ENCODE results near the gene NRG3.

DNA sequence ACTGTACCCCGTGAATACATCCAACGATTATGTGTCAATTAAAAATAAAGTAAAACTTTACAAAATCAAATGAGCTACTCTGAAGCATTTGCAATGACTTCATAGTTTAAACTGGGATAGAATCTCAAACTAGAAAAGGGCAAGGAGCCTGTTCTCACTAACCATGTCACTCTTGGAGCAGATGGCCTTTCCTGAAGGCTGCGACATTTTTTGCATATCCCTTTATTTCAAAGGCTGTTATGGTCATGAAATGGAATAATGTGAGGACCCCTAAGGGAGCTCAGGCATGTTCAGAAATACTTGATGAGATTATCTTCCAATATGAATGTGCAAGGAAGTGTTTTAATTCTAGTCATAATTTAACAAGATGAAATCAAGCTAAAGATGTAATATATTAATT lies 679.4 kb downstream of the NRG3 start:
- TF ChIP-seq, protein P1, sequence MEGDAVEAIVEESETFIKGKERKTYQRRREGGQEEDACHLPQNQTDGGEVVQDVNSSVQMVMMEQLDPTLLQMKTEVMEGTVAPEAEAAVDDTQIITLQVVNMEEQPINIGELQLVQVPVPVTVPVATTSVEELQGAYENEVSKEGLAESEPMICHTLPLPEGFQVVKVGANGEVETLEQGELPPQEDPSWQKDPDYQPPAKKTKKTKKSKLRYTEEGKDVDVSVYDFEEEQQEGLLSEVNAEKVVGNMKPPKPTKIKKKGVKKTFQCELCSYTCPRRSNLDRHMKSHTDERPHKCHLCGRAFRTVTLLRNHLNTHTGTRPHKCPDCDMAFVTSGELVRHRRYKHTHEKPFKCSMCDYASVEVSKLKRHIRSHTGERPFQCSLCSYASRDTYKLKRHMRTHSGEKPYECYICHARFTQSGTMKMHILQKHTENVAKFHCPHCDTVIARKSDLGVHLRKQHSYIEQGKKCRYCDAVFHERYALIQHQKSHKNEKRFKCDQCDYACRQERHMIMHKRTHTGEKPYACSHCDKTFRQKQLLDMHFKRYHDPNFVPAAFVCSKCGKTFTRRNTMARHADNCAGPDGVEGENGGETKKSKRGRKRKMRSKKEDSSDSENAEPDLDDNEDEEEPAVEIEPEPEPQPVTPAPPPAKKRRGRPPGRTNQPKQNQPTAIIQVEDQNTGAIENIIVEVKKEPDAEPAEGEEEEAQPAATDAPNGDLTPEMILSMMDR (IDR thresholded peaks at IDR 0.05; ENCODE audit: low read length), result no peak
- no peak for TF ChIP-seq EZH2 (IDR thresholded peaks at IDR 0.05; ENCODE audit: borderline replicate concordance, low read length)
